ENCODE results near the gene COBL. TPM values are rescaled to one million over a fixed set of nuclear protein-coding genes. Genes with fewer than 3 reads are reported as not detected.
A peak's percentile ranks its signal among the peaks of the same experiment; 100 is the strongest.

COBL gene
- total and polyA plus RNA-seq, 2 experiments from 2014 or later: not detected

DNA sequence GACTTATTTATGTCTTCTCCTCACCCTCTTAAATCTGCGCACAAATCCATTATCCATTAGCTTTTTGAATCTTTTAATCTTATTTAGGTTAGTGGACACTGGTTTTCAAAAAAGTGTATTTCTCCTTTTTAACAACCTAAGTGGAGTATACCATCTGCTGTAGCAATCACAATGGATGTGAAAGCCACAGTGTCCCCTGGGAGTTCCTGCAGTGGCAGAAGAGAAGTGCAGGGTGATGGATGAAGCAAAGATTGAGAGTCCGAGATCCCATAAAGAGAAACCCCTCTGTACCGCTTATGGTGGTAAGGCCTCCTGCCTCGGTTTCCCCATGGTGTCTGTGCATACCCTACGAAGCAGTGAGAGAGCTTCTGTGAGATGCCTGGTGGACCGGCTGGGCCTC is 236.4 kb downstream of the COBL start:
- Histone ChIP-seq H3K9me3 (ENCODE audit: low read depth) (no peaks in the 10 kb centered on the region), H3K4me1 (ENCODE audit: insufficient read depth) (peaks cover 5% of the 10 kb centered on the region; the same call in 1 of the 2 replicates), H3K9ac (no peak overlapping the region), H3K79me2 (ENCODE audit: insufficient read depth) (no peaks in the 10 kb centered on the region), H3K4me3 (no peak overlapping the region), H3F3A (ENCODE audit: insufficient read depth) (no peaks in the 10 kb centered on the region), H3K4me2 (ENCODE audit: unreplicated experiment) (no peak overlapping the region), H3K36me3 (ENCODE audit: low read depth) (no peaks in the 10 kb centered on the region), H4K20me1 (ENCODE audit: insufficient read depth) (no peaks in the 10 kb centered on the region), H2AFZ (no peak overlapping the region), H3K9me2 (ENCODE audit: insufficient read depth) (no peaks in the 10 kb centered on the region), H3K27ac (no peak overlapping the region), H3K27me3 (replicated peaks; ENCODE audit: insufficient read depth) (no peaks in the 10 kb centered on the region)
- TF ChIP-seq EZH2 (IDR thresholded peaks at IDR 0.05; ENCODE audit: insufficient read depth, poor library complexity, severe bottlenecking) (no peak), EZH2phosphoT487 (IDR thresholded peaks at IDR 0.05; ENCODE audit: insufficient read depth, low read depth) (no peak)
- DNase-seq: no peak
- in situ Hi-C loops (cut with MboI): no loop called here
- 54 to 62% methylated on average over 6 of the region's 6 CpGs for WGBS, 2 experiments (ENCODE audit: low coverage in 1 of 2, low lambda C conversion rate in 2 of 2, missing lambda C conversion rate in 2 of 2)

DNA sequence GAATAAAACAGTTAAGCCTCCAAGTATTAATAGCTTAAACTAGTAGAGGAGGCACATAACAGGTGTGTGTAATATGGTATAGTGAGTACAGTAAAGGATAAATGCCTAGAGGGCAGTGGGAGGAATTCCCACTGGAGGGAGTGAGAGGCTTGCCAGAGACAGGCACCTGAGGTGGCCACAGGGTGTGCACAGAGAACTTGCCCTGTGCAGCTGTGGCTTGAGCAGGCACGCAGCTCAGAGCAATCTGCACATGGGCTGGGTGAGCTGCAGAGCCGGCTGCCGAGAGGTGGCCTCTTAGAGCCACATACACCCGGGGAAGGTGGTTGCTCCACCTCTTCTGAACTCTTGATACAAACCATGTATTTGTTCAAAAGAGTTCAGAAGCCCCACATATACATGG is 237.1 kb downstream of the COBL start:
- no peaks in the 10 kb centered on the region for H3F3A ChIP-seq (ENCODE audit: insufficient read depth)
- no peaks in the 10 kb centered on the region for H3K27me3 ChIP-seq (replicated peaks; ENCODE audit: insufficient read depth)
- WGBS, 2 experiments (ENCODE audit: low coverage in 1 of 2, low lambda C conversion rate in 2 of 2, missing lambda C conversion rate in 2 of 2): 76 to 88% methylated on average over 4 of the region's 4 CpGs
- H3K4me3 ChIP-seq: no peak overlapping the region
- TF ChIP-seq EZH2 (IDR thresholded peaks at IDR 0.05; ENCODE audit: insufficient read depth, poor library complexity, severe bottlenecking): no peak
- TF ChIP-seq EZH2phosphoT487 (IDR thresholded peaks at IDR 0.05; ENCODE audit: insufficient read depth, low read depth): no peak
- no peaks in the 10 kb centered on the region for H3K36me3 ChIP-seq (ENCODE audit: low read depth)
- DNase-seq: no peak
- H3K9me3 ChIP-seq (ENCODE audit: low read depth): no peaks in the 10 kb centered on the region
- no peak overlapping the region for H2AFZ ChIP-seq
- no peaks in the 10 kb centered on the region for H3K79me2 ChIP-seq (ENCODE audit: insufficient read depth)
- H3K9me2 ChIP-seq (ENCODE audit: insufficient read depth): no peaks in the 10 kb centered on the region
- H3K9ac ChIP-seq: no peak overlapping the region
- no peak overlapping the region for H3K4me2 ChIP-seq (ENCODE audit: unreplicated experiment)
- H4K20me1 ChIP-seq (ENCODE audit: insufficient read depth): no peaks in the 10 kb centered on the region
- no peak overlapping the region for H3K27ac ChIP-seq
- peaks cover 5% of the 10 kb centered on the region; the same call in 1 of the 2 replicates for H3K4me1 ChIP-seq (ENCODE audit: insufficient read depth)
- in situ Hi-C loops (cut with MboI): no loop called here

DNA sequence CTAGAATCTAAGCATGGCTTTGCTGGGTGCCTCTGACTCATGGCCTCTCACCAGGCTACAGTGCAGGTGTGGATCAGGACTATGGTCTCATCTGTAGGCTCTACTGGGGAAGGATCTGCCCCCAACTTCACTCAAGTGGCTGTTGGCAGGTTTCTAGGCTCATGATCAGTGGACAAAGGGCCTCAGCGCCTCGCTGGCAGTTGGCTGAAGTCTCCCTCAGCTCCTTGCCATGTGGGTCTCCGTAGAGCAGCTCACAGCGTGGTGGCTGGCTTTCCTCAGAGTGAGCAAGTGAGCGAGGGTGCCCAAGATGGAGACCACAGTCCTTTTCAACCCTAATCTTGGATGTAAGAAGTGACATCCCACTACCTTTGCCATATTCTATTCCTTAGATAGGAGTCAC is 238.0 kb downstream of the COBL start:
- TF ChIP-seq EZH2phosphoT487 (IDR thresholded peaks at IDR 0.05; ENCODE audit: insufficient read depth, low read depth) (no peak), EZH2 (IDR thresholded peaks at IDR 0.05; ENCODE audit: insufficient read depth, poor library complexity, severe bottlenecking) (no peak)
- DNase-seq: no peak
- Histone ChIP-seq H3K4me2 (ENCODE audit: unreplicated experiment) (no peak overlapping the region), H3K9ac (no peak overlapping the region), H3K9me3 (ENCODE audit: low read depth) (no peaks in the 10 kb centered on the region), H3K9me2 (ENCODE audit: insufficient read depth) (no peaks in the 10 kb centered on the region), H2AFZ (no peak overlapping the region), H3K27ac (no peak overlapping the region), H3K36me3 (ENCODE audit: low read depth) (no peaks in the 10 kb centered on the region), H3K4me1 (ENCODE audit: insufficient read depth) (peaks cover 5% of the 10 kb centered on the region; the same call in 1 of the 2 replicates), H3K27me3 (replicated peaks; ENCODE audit: insufficient read depth) (no peaks in the 10 kb centered on the region), H3K79me2 (ENCODE audit: insufficient read depth) (no peaks in the 10 kb centered on the region), H3K4me3 (no peak overlapping the region), H3F3A (ENCODE audit: insufficient read depth) (no peaks in the 10 kb centered on the region), H4K20me1 (ENCODE audit: insufficient read depth) (no peaks in the 10 kb centered on the region)
- in situ Hi-C loops (cut with MboI): no loop called here
- 75 to 77% methylated on average over 5 of the region's 5 CpGs for WGBS, 2 experiments (ENCODE audit: low coverage in 1 of 2, low lambda C conversion rate in 2 of 2, missing lambda C conversion rate in 2 of 2)

GRCh38 chr7:51077987-51078370 is 238.6 kb downstream of the COBL start:
- Histone ChIP-seq H3K79me2 (ENCODE audit: insufficient read depth) (no peaks in the 10 kb centered on the region), H3K27me3 (replicated peaks; ENCODE audit: insufficient read depth) (no peaks in the 10 kb centered on the region)
- in situ Hi-C loops (cut with MboI): no loop called here

More at GRCh38 chr7:51077987-51078370, 238.6 kb downstream of the COBL start:
- H3K4me2 ChIP-seq (ENCODE audit: unreplicated experiment): no peak overlapping the region
- H3K9me2 ChIP-seq (ENCODE audit: insufficient read depth): no peaks in the 10 kb centered on the region
- no peak overlapping the region for H3K9ac ChIP-seq
- H3K27ac ChIP-seq: no peak overlapping the region
- no peaks in the 10 kb centered on the region for H4K20me1 ChIP-seq (ENCODE audit: insufficient read depth)
- DNase-seq: peak; percentile 50
- H3F3A ChIP-seq (ENCODE audit: insufficient read depth): no peaks in the 10 kb centered on the region
- no peak overlapping the region for H3K4me3 ChIP-seq
- WGBS, 2 experiments (ENCODE audit: low coverage in 1 of 2, low lambda C conversion rate in 2 of 2, missing lambda C conversion rate in 2 of 2): 44 to 47% methylated on average over 3 of the region's 3 CpGs
- TF ChIP-seq EZH2phosphoT487 (IDR thresholded peaks at IDR 0.05; ENCODE audit: insufficient read depth, low read depth) (no peak), EZH2 (IDR thresholded peaks at IDR 0.05; ENCODE audit: insufficient read depth, poor library complexity, severe bottlenecking) (no peak)
- no peak overlapping the region for H2AFZ ChIP-seq
- no peaks in the 10 kb centered on the region for H3K36me3 ChIP-seq (ENCODE audit: low read depth)
- no peaks in the 10 kb centered on the region for H3K9me3 ChIP-seq (ENCODE audit: low read depth)
- peaks cover 5% of the 10 kb centered on the region; the same call in 1 of the 2 replicates for H3K4me1 ChIP-seq (ENCODE audit: insufficient read depth)

Data from GM23248 (cell line).